ENCODE data around the gene GSPT2.
"Not testable (repeated sequence)": the region's sequence is repeated elsewhere in the genome, so short reads cannot be mapped to it uniquely, and the experiment has no call there.

GSPT2 gene

GRCh38 chrX:51743179-51743957 lies at the start of gene GSPT2:
Gene GSPT2 (plus strand): TSS chrX:51743442. CDS start chrX:51743627, 185 bp downstream.
- peak within 1 kb of the TSS; percentile 60 for H3K4me3 ChIP-seq (ENCODE audit: low read length)
- peak; percentile 17 for DNase-seq (ENCODE audit: low read depth)
- TF ChIP-seq CTCF (conservative IDR thresholded peaks at IDR 0.05; ENCODE audit: low read depth, low read length) = no peak

GRCh38 chrX:51694254-51694653 lies 49.0 kb upstream of the GSPT2 start:
- DNase-seq (ENCODE audit: low read depth) = no peak
- no peak overlapping the region for H3K4me3 ChIP-seq (ENCODE audit: low read length)
- TF ChIP-seq CTCF (conservative IDR thresholded peaks at IDR 0.05; ENCODE audit: low read depth, low read length) = no peak

- no peak for TF ChIP-seq CTCF (conservative IDR thresholded peaks at IDR 0.05; ENCODE audit: low read depth, low read length)
- H3K4me3 ChIP-seq (ENCODE audit: low read length) = no peak overlapping the region
- DNase-seq (ENCODE audit: low read depth) = no peak
Observed at GRCh38 chrX:51697397-51697796, 45.8 kb upstream of the GSPT2 start.

GRCh38 chrX:51710277-51711164 lies 32.7 kb upstream of the GSPT2 start, which contains the start of gene CENPVL1:
Gene CENPVL1 (plus strand): TSS chrX:51710512. CDS start chrX:51710512, 0 bp downstream.
- DNase-seq (ENCODE audit: low read depth); H3K4me3 ChIP-seq (ENCODE audit: low read length): not testable (repeated sequence)

- DNase-seq (ENCODE audit: low read depth); H3K4me3 ChIP-seq (ENCODE audit: low read length): not testable (repeated sequence)
Observed at GRCh38 chrX:51712943-51713647, 30.1 kb upstream of the GSPT2 start.

GRCh38 chrX:51728202-51728601 lies 15.0 kb upstream of the GSPT2 start:
- H3K4me3 ChIP-seq (ENCODE audit: low read length) = no peak overlapping the region
- no peak for TF ChIP-seq CTCF (conservative IDR thresholded peaks at IDR 0.05; ENCODE audit: low read depth, low read length)
- no peak for DNase-seq (ENCODE audit: low read depth)

- H3K4me3 ChIP-seq (ENCODE audit: low read length) = no peak overlapping the region
- no peak for TF ChIP-seq CTCF (conservative IDR thresholded peaks at IDR 0.05; ENCODE audit: low read depth, low read length)
- no peak for DNase-seq (ENCODE audit: low read depth)
Observed at GRCh38 chrX:51737091-51737490, 6.2 kb upstream of the GSPT2 start.
